H1 (cell line): ENCODE results near the gene PPP1R12B. TPM values are rescaled to one million over a fixed set of nuclear protein-coding genes. Genes with fewer than 3 reads are reported as not detected.
"Not testable (repeated sequence)": the region's sequence is repeated elsewhere in the genome, so short reads cannot be mapped to it uniquely, and the experiment has no call there.

Experiments
- CTCF ChIA-PET: fragments of 300-600 bp; sonication (Branson Sonifier 250); formaldehyde crosslinking; loops from one replicate; lab custom pipeline; 2021; ENCODE audit not compliant: partially characterized antibody; lab: Charles Lee
- POLR2A ChIA-PET: fragments of 300-600 bp; sonication (Branson Sonifier 250); formaldehyde crosslinking; loops from one replicate; lab custom pipeline; 2021; ENCODE audit warnings: inconsistent platforms; ENCODE audit not compliant: partially characterized antibody; lab: Charles Lee
- DNase-seq, 2 experiments: peaks; one replicate each; pipeline versions ENCODE4 v3.0.0 to v3.0.0-alpha.2; 2010 to 2022; ENCODE audit warnings: low spot score in 2 of 2, low read depth in 1 of 2, mixed read lengths in 1 of 2
- FAIRE-seq: peaks from 2 replicates; lab custom pipeline; 2011; peaks lifted over from hg19 to GRCh38; lab: Jason Lieb, UNC
- H2AFZ ChIP-seq: 2 replicates; pipeline ENCODE4 v1.8.1; 2012; ENCODE audit warnings: low read length, inconsistent platforms
- H2AK5ac ChIP-seq: 2 replicates; pipeline ENCODE4 v1.6.1; 2013; ENCODE audit warnings: low read depth, low read length
- H2BK120ac ChIP-seq: replicated peaks from 2 replicates; pipeline ENCODE3; 2013; ENCODE audit warnings: low read depth, low read length, inconsistent platforms
- H2BK12ac ChIP-seq: 2 replicates; pipeline ENCODE4 v1.6.1; 2013; ENCODE audit warnings: low read depth, low read length
- H2BK15ac ChIP-seq: 2 replicates; pipeline ENCODE4 v1.6.1; 2013; ENCODE audit warnings: low read length
- H2BK20ac ChIP-seq: 2 replicates; pipeline ENCODE4 v1.6.1; 2013; ENCODE audit warnings: low read length
- H2BK5ac ChIP-seq: 2 replicates; pipeline ENCODE4 v1.6.1; 2013; ENCODE audit warnings: low read depth, low read length
- H3K14ac ChIP-seq: 2 replicates; pipeline ENCODE4 v1.6.1; 2013; ENCODE audit warnings: inconsistent platforms; ENCODE audit not compliant: insufficient read length
- H3K18ac ChIP-seq: 2 replicates; pipeline ENCODE4 v1.6.1; 2013; ENCODE audit warnings: low read length; ENCODE audit errors: extremely low read depth
- H3K23ac ChIP-seq: 2 replicates; pipeline ENCODE4 v1.6.1; 2013; ENCODE audit warnings: inconsistent platforms; ENCODE audit not compliant: insufficient read length
- H3K23me2 ChIP-seq: 2 replicates; pipeline ENCODE4 v1.6.1; 2013; ENCODE audit warnings: low read depth, low read length
- H3K27ac ChIP-seq: 2 replicates; pipeline ENCODE4 v1.6.1; 2011; ENCODE audit warnings: low read depth, low read length, inconsistent platforms
- H3K27me3 ChIP-seq, 4 experiments: replicated peaks in 1 of 4; 1 replicate in 1 of 4; 2 replicates in 3 of 4; pipeline versions ENCODE4 v1.6.1 to v1.8.1; 2011 to 2013; ENCODE audit warnings: low read length in 3 of 4, mild to moderate bottlenecking in 3 of 4, inconsistent platforms in 2 of 4, mixed read lengths in 2 of 4, moderate library complexity in 1 of 4; ENCODE audit not compliant: control insufficient read depth in 3 of 4, insufficient read depth in 3 of 4; ENCODE audit errors: extremely low read depth in 1 of 4
- H3K36me3 ChIP-seq, 4 experiments: 2 replicates each; pipeline versions ENCODE4 v1.6.1 to v1.8.1; 2011 to 2013; ENCODE audit warnings: mild to moderate bottlenecking in 4 of 4, low read length in 3 of 4, moderate library complexity in 2 of 4, control low read depth in 1 of 4, inconsistent platforms in 1 of 4; ENCODE audit not compliant: insufficient read depth in 4 of 4, control insufficient read depth in 2 of 4
- H3K4ac ChIP-seq: replicated peaks from 2 replicates; pipeline ENCODE3; 2013; ENCODE audit warnings: low read length, low read depth, mixed read lengths, inconsistent platforms; ENCODE audit not compliant: insufficient read length
- H3K4me1 ChIP-seq, 4 experiments: replicated peaks in 1 of 4; 1 replicate in 1 of 4; 2 replicates in 3 of 4; pipeline versions ENCODE4 v1.6.1 to v1.8.1; 2011 to 2013; ENCODE audit warnings: low read length in 3 of 4, inconsistent platforms in 2 of 4, mixed read lengths in 1 of 4; ENCODE audit not compliant: insufficient read depth in 4 of 4, control insufficient read depth in 3 of 4
- H3K4me2 ChIP-seq, 2 experiments: 2 replicates each; pipeline versions ENCODE4 v1.6.1 to v1.8.1; 2011 to 2013; ENCODE audit warnings: low read depth in 2 of 2, low read length in 2 of 2, control low read depth in 1 of 2, inconsistent platforms in 1 of 2, mild to moderate bottlenecking in 1 of 2; ENCODE audit not compliant: insufficient read depth in 1 of 2
- H3K4me3 ChIP-seq, 4 experiments: fragments of 200-600, 300-600 bp in 1 of 4; sonication (generic), shearing (Covaris generic), sonication (Bioruptor Twin) in 1 of 4; 2 replicates each; pipeline versions ENCODE4 v1.5.1 to v1.8.1; 2011 to 2016; ENCODE audit warnings: low read length in 4 of 4, low read depth in 3 of 4, control low read depth in 2 of 4, inconsistent platforms in 2 of 4, mild to moderate bottlenecking in 2 of 4, mixed read lengths in 1 of 4, moderate library complexity in 1 of 4; ENCODE audit not compliant: insufficient read depth in 2 of 4; ENCODE audit errors: extremely low read depth in 1 of 4
- H3K56ac ChIP-seq: replicated peaks from 2 replicates; pipeline ENCODE3; 2013; ENCODE audit warnings: low read depth, mild to moderate bottlenecking, mixed read lengths, low read length, inconsistent platforms; ENCODE audit not compliant: insufficient read length
- H3K79me1 ChIP-seq: 2 replicates; pipeline ENCODE4 v1.6.1; 2013; ENCODE audit warnings: low read depth, low read length, control low read depth
- H3K79me2 ChIP-seq, 2 experiments: 2 replicates each; pipeline versions ENCODE4 v1.6.1 to v1.8.1; 2012 to 2013; ENCODE audit warnings: low read length in 2 of 2, mild to moderate bottlenecking in 2 of 2, inconsistent platforms in 1 of 2; ENCODE audit not compliant: insufficient read depth in 2 of 2, control insufficient read depth in 1 of 2
- H3K9ac ChIP-seq, 4 experiments: replicated peaks in 1 of 4; 1 replicate in 1 of 4; 2 replicates in 3 of 4; pipeline versions ENCODE4 v1.6.1 to v1.8.1; 2011 to 2013; ENCODE audit warnings: low read depth in 3 of 4, low read length in 3 of 4, control low read depth in 2 of 4, mild to moderate bottlenecking in 2 of 4, moderate library complexity in 2 of 4, inconsistent platforms in 1 of 4; ENCODE audit errors: extremely low read depth in 1 of 4
- H3K9me3 ChIP-seq, 2 experiments: 2 replicates each; pipeline versions ENCODE4 v1.6.1 to v1.8.1; 2012 to 2013; ENCODE audit warnings: mild to moderate bottlenecking in 2 of 2, moderate library complexity in 2 of 2, control low read depth in 1 of 2, inconsistent platforms in 1 of 2, low read depth in 1 of 2, low read length in 1 of 2, mixed read lengths in 1 of 2; ENCODE audit not compliant: insufficient read depth in 2 of 2
- H4K20me1 ChIP-seq, 2 experiments: replicated peaks in 1 of 2; 2 replicates each; pipeline versions ENCODE3 to v1.8.1; 2011 to 2013; ENCODE audit warnings: inconsistent platforms in 2 of 2, low read length in 2 of 2, mild to moderate bottlenecking in 1 of 2; ENCODE audit not compliant: insufficient read depth in 2 of 2, control insufficient read depth in 1 of 2
- H4K5ac ChIP-seq: 2 replicates; pipeline ENCODE4 v1.6.1; 2013; ENCODE audit warnings: low read length, low read depth, mixed read lengths, inconsistent platforms; ENCODE audit not compliant: insufficient read length
- H4K8ac ChIP-seq: 2 replicates; pipeline ENCODE4 v1.8.0; 2013; ENCODE audit warnings: mild to moderate bottlenecking, moderate library complexity, low read length, inconsistent platforms; ENCODE audit not compliant: insufficient read depth; ENCODE audit errors: extremely low read depth
- H4K91ac ChIP-seq: replicated peaks from 2 replicates; pipeline ENCODE3; 2013; ENCODE audit warnings: low read length, mixed read lengths, inconsistent platforms; ENCODE audit not compliant: insufficient read length
- WGBS, 2 experiments: shearing (Covaris generic) in 1 of 2; methylation state at CpG; one replicate each; pipeline versions ENCODE4 v1.1.6 to v1.1.7; 2013 to 2015; ENCODE audit warnings: low lambda C conversion rate in 2 of 2, mixed read lengths in 2 of 2, inconsistent platforms in 1 of 2, low coverage in 1 of 2, missing lambda C conversion rate in 1 of 2; ENCODE audit not compliant: insufficient replicate concordance in 2 of 2, insufficient coverage in 1 of 2, insufficient read length in 1 of 2; ENCODE audit errors: extremely low coverage in 1 of 2, missing lambda C conversion rate in 1 of 2; 5-methylcytosine and 5-hydroxymethylcytosine counted together
- polyA plus RNA-seq, 7 experiments: library from polyadenylated mRNA; depleted of rRNA in 3 of 7; stranded (reverse) in 5 of 7; unstranded in 2 of 7; fragments of >200 nt in 5 of 7; fragments of 200-250 nt in 2 of 7; gene quantifications; 1 replicate in 5 of 7; 2 replicates in 1 of 7; 4 replicates in 1 of 7; pipeline versions ENCODE4 v1.2.1 to v1.2.3, GENCODE V29; 2011 to 2013; ENCODE audit warnings: missing spikeins in 2 of 7, mixed read lengths in 2 of 7
- total RNA-seq: library from RNA; stranded (reverse); fragmentation: NEBNext Ultra II Directional; extraction: Animal tissue kit (Norgen Biotek cat#: 25700); gene quantifications from 2 replicates; pipeline ENCODE4 v1.2.1, GENCODE V29; 2021

PPP1R12B gene
- total and polyA plus RNA-seq, 2 of the 8 experiments (the other 6 are each of a cell fraction or from before 2014, with no cell fraction given): 7.9 to 18.7 TPM

DNA sequence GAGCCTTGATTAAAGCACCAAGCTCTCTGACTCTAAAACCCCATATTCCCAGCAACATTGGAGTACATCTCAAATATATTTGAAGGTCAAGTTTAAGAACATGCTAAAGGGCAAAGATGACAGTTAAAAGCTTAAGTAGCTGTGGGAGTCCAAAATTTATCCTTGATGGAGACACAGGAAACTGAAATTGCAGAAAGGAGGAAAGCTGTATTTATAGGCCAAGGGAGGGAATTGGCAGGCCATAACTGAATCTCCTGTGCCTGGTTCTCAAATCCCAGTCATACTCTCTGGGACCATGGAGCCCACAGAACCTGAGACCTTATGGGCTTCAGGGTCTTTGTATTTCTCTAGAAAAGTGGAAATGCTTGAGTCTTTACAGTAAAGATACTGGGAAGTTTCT lies 193.9 kb downstream of the PPP1R12B start:
- H2AK5ac ChIP-seq, H3K18ac ChIP-seq, H4K20me1 ChIP-seq, H3K9me3 ChIP-seq, H3K56ac ChIP-seq, H3K27me3 ChIP-seq, H3K79me2 ChIP-seq, H3K4me3 ChIP-seq, DNase-seq, H2BK12ac ChIP-seq, H3K36me3 ChIP-seq, H4K5ac ChIP-seq, H2BK20ac ChIP-seq, H2BK120ac ChIP-seq, H2BK5ac ChIP-seq, H3K14ac ChIP-seq, POLR2A ChIA-PET, H2BK15ac ChIP-seq, H3K27ac ChIP-seq, FAIRE-seq, H3K4ac ChIP-seq, H3K4me2 ChIP-seq, H4K8ac ChIP-seq, H3K9ac ChIP-seq, H2AFZ ChIP-seq, H3K79me1 ChIP-seq, H3K23ac ChIP-seq, H3K4me1 ChIP-seq, H3K23me2 ChIP-seq, H4K91ac ChIP-seq: not testable (repeated sequence)
- CTCF ChIA-PET: interaction anchor here (1.8 kb wide), 1 partner anchor 20 kb away, joined by 7 read pairs; no protein-coding TSS in a partner anchor

DNA sequence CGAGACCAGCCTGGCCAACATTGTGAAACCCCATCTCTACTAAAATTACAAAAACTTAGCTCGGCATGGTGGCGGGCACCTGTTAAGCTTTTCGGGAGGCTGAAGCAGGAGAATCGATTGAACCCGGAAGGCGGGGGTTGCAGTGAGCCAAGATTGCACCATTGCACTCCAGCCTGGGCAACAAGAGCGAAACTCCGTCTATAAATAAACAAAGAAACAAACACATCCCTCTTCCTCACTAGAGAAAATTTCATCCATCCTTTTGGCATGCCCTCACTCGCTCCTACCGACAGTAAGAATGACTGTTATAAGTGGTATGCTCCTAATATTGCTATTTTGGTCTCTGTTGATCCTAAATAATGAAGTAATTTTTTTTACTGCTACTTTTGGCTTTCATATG lies 195.0 kb downstream of the PPP1R12B start:
- H3K27ac ChIP-seq, H3K4me3 ChIP-seq, H2AFZ ChIP-seq, H3K9ac ChIP-seq, H3K23ac ChIP-seq, H4K20me1 ChIP-seq, H3K14ac ChIP-seq, H3K79me2 ChIP-seq, H3K23me2 ChIP-seq, H2BK12ac ChIP-seq, H3K27me3 ChIP-seq, H2BK5ac ChIP-seq, H2AK5ac ChIP-seq, FAIRE-seq, H2BK15ac ChIP-seq, DNase-seq, H3K56ac ChIP-seq, H3K36me3 ChIP-seq, H3K4ac ChIP-seq, H3K79me1 ChIP-seq, H2BK120ac ChIP-seq, H3K4me1 ChIP-seq, POLR2A ChIA-PET, H3K4me2 ChIP-seq, H4K91ac ChIP-seq, H3K18ac ChIP-seq, H3K9me3 ChIP-seq, H4K8ac ChIP-seq, H4K5ac ChIP-seq, H2BK20ac ChIP-seq: not testable (repeated sequence)
- CTCF ChIA-PET: interaction anchor here (1.8 kb wide), 1 partner anchor 18 kb away, joined by 7 read pairs; no protein-coding TSS in a partner anchor
- 96% methylated on average over 11 of the region's 11 CpGs; no CpG with 5 or more reads in 1 of the 2 experiments for WGBS, 2 experiments
